ENCODE measurements around the gene MYADML2. TPM values are rescaled to one million over a fixed set of nuclear protein-coding genes. Genes with fewer than 3 reads are reported as not detected.

Gene MYADML2
- total RNA-seq, 1 experiment from 2014 or later = 0.46 TPM

GRCh38 chr17:81895400-81895799 lies 51.6 kb downstream of the MYADML2 start:
- Mint-ChIP-seq H3K36me3 (peaks cover 26% of the 10 kb centered on the region), H3K9me3 (no peaks in the 10 kb centered on the region), H3K27me3 (ENCODE audit: low read depth) (no peaks in the 10 kb centered on the region; the same call in 1 of the 2 replicates), H3K4me1 (peaks cover under 1% of the 10 kb centered on the region; the same call in 1 of the 2 replicates), H3K27ac (no peak overlapping the region), H3K4me3 (no peak overlapping the region)
- ChIA-PET POLR2A (no interaction called here), CTCF (no interaction called here)
- ATAC-seq (no peak), DNase-seq (ENCODE audit: low spot score) (no peak)
- TF ChIP-seq GABPB1 (CRISPR knock-in tag; IDR thresholded peaks at IDR 0.05) = no peak
- TF ChIP-seq CREB1 (CRISPR knock-in tag; IDR thresholded peaks at IDR 0.05) = no peak
- no peak for TF ChIP-seq TP53 (CRISPR knock-in tag; IDR thresholded peaks at IDR 0.05)
- TF ChIP-seq, protein P1, sequence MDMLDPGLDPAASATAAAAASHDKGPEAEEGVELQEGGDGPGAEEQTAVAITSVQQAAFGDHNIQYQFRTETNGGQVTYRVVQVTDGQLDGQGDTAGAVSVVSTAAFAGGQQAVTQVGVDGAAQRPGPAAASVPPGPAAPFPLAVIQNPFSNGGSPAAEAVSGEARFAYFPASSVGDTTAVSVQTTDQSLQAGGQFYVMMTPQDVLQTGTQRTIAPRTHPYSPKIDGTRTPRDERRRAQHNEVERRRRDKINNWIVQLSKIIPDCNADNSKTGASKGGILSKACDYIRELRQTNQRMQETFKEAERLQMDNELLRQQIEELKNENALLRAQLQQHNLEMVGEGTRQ (CRISPR knock-in tag; IDR thresholded peaks at IDR 0.05) = no peak
- TF ChIP-seq, protein P2, sequence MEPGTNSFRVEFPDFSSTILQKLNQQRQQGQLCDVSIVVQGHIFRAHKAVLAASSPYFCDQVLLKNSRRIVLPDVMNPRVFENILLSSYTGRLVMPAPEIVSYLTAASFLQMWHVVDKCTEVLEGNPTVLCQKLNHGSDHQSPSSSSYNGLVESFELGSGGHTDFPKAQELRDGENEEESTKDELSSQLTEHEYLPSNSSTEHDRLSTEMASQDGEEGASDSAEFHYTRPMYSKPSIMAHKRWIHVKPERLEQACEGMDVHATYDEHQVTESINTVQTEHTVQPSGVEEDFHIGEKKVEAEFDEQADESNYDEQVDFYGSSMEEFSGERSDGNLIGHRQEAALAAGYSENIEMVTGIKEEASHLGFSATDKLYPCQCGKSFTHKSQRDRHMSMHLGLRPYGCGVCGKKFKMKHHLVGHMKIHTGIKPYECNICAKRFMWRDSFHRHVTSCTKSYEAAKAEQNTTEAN (CRISPR knock-in tag; IDR thresholded peaks at IDR 0.05) = no peak

DNA sequence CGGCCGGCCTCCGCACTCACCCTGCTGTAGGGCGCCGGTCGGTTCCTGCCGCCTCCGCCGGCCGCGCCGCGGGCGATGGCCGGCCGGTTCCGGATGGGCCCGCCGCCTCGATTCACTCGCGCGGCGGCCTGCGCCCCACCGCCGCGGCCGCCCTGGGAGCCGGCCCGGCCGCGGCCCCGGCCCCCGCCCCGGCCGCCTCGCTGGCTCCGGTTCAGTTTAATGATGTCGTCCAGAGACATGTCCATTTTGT lies 55.8 kb downstream of the MYADML2 start:
- Mint-ChIP-seq H3K36me3 (peaks cover 40% of the 10 kb centered on the region), H3K27ac (peak overlapping the region; percentile 99), H3K9me3 (no peaks in the 10 kb centered on the region), H3K4me3 (peak overlapping the region; percentile 88), H3K4me1 (peaks cover 11% of the 10 kb centered on the region), H3K27me3 (ENCODE audit: low read depth) (no peaks in the 10 kb centered on the region)
- TF ChIP-seq MYBL2 (CRISPR knock-in tag; IDR thresholded peaks at IDR 0.05) = no peak
- no peak for TF ChIP-seq NR2C2 (CRISPR knock-in tag; IDR thresholded peaks at IDR 0.05)
- TF ChIP-seq SMAD4 (CRISPR knock-in tag; IDR thresholded peaks at IDR 0.05) = no peak
- no peak for TF ChIP-seq SOX15 (CRISPR knock-in tag; IDR thresholded peaks at IDR 0.05)
- no peak for TF ChIP-seq FOXP1 (CRISPR knock-in tag; IDR thresholded peaks at IDR 0.05; ENCODE audit: borderline replicate concordance)
- TF ChIP-seq GTF2I (CRISPR knock-in tag; conservative IDR thresholded peaks at IDR 0.05) = no peak
- TF ChIP-seq AFF4 (CRISPR knock-in tag; IDR thresholded peaks at IDR 0.05; ENCODE audit: borderline replicate concordance) = no peak
- TF ChIP-seq MXD4 (CRISPR knock-in tag; IDR thresholded peaks at IDR 0.05; ENCODE audit: borderline replicate concordance) = no peak
- TF ChIP-seq, protein P3, sequence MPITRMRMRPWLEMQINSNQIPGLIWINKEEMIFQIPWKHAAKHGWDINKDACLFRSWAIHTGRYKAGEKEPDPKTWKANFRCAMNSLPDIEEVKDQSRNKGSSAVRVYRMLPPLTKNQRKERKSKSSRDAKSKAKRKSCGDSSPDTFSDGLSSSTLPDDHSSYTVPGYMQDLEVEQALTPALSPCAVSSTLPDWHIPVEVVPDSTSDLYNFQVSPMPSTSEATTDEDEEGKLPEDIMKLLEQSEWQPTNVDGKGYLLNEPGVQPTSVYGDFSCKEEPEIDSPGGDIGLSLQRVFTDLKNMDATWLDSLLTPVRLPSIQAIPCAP (CRISPR knock-in tag; IDR thresholded peaks at IDR 0.05) = no peak
- no peak for TF ChIP-seq JAZF1 (CRISPR knock-in tag; IDR thresholded peaks at IDR 0.05)
- TF ChIP-seq, protein P1 (CRISPR knock-in tag; IDR thresholded peaks at IDR 0.05) = no peak
- no peak for TF ChIP-seq TP53 (CRISPR knock-in tag; IDR thresholded peaks at IDR 0.05)
- no peak for TF ChIP-seq ELF4 (CRISPR knock-in tag; IDR thresholded peaks at IDR 0.05; ENCODE audit: low read depth)
- TF ChIP-seq, protein P4, sequence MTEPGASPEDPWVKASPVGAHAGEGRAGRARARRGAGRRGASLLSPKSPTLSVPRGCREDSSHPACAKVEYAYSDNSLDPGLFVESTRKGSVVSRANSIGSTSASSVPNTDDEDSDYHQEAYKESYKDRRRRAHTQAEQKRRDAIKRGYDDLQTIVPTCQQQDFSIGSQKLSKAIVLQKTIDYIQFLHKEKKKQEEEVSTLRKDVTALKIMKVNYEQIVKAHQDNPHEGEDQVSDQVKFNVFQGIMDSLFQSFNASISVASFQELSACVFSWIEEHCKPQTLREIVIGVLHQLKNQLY (CRISPR knock-in tag; IDR thresholded peaks at IDR 0.05) = no peak
- TF ChIP-seq ZBTB21 (CRISPR knock-in tag; IDR thresholded peaks at IDR 0.05; ENCODE audit: borderline replicate concordance) = no peak
- TF ChIP-seq TCF7 (CRISPR knock-in tag; IDR thresholded peaks at IDR 0.05; ENCODE audit: low read depth) = no peak
- DNase-seq (ENCODE audit: low spot score) = no peak
- CTCF ChIA-PET = interaction anchor here (1.8 kb wide), 1 partner anchor 21 kb away, joined by 16 read pairs; no protein-coding TSS in a partner anchor
- ATAC-seq = no peak
- POLR2A ChIA-PET = interaction anchor here (0.9 to 1.3 kb wide), 2 partner anchors 11 to 21 kb away, joined by 6 read pairs; partner anchors contain the start of genes ARHGDIA and NPB
